Measurements from ENCODE around the gene TGFBR2.

GRCh38 chr3:30663533-30664241, 57.3 kb downstream of the TGFBR2 start:
- no peak for TF ChIP-seq GATA3 (IDR thresholded peaks at IDR 0.05; ENCODE audit: low read depth, low read length)
- TF ChIP-seq GATA2 (IDR thresholded peaks at IDR 0.05; ENCODE audit: low read depth, low read length) = no peak
